ENCODE data around the gene SNX3. TPM values are rescaled to one million over a fixed set of nuclear protein-coding genes. Genes with fewer than 3 reads are reported as not detected.

SNX3 gene
- total RNA-seq, 1 donor from 2014 or later: 216 TPM

Other genes starting within 250 kb of the SNX3 start
- gene OSTM1, start 186.3 kb downstream of the SNX3 start, total RNA-seq: 32.1 and 34.6 TPM in 2 replicates
- gene NR2E1, start 95.0 kb downstream of the SNX3 start, total RNA-seq: not detected in 2 replicates
- 1.5 and 3.7 TPM in 2 replicates for gene AFG1L, start 34.0 kb upstream of the SNX3 start, total RNA-seq